Measurements from ENCODE around the gene NOSIP. TPM values are rescaled to one million over a fixed set of nuclear protein-coding genes. Genes with fewer than 3 reads are reported as not detected.

NOSIP gene
- total RNA-seq, 1 experiment from 2014 or later = 57.9 TPM

- intact Hi-C loops (cut with micrococcal nuclease) = no loop called here
- Mint-ChIP-seq H3K36me3 (ENCODE audit: insufficient read depth, unreplicated experiment) (peaks cover 7% of the 10 kb centered on the region), H3K27me3 (ENCODE audit: insufficient read depth, unreplicated experiment) (no peaks in the 10 kb centered on the region), H3K27ac (ENCODE audit: low read depth, unreplicated experiment) (no peak overlapping the region), H3K4me1 (ENCODE audit: insufficient read depth, unreplicated experiment) (peaks cover 6% of the 10 kb centered on the region), H3K9me3 (ENCODE audit: unreplicated experiment) (no peaks in the 10 kb centered on the region), H3K4me3 (ENCODE audit: unreplicated experiment) (no peak overlapping the region)
- BruUV-seq (replicated peaks) = no TSS peak
- CTCF ChIA-PET = no interaction called here
- POLR2A ChIA-PET = interaction anchor here (0.8 to 7.3 kb wide), 2 partner anchors 7 to 92 kb away, joined by 4 to 138 read pairs; partner anchors contain the start of genes NOSIP, PRRG2 and RPS11
- no peak for DNase-seq (ENCODE audit: unreplicated experiment)
- no peak for TF ChIP-seq CTCF (IDR thresholded peaks at IDR 0.05; ENCODE audit: unreplicated experiment)
These were observed 6.9 kb upstream of the NOSIP start for GRCh38 chr19:49587227-49587626.

- BruUV-seq (replicated peaks) = no TSS peak
- Mint-ChIP-seq H3K36me3 (ENCODE audit: insufficient read depth, unreplicated experiment) (no peaks in the 10 kb centered on the region), H3K27me3 (ENCODE audit: insufficient read depth, unreplicated experiment) (no peaks in the 10 kb centered on the region), H3K4me3 (ENCODE audit: unreplicated experiment) (no peak overlapping the region), H3K4me1 (ENCODE audit: insufficient read depth, unreplicated experiment) (peaks cover 15% of the 10 kb centered on the region), H3K9me3 (ENCODE audit: unreplicated experiment) (no peaks in the 10 kb centered on the region), H3K27ac (ENCODE audit: low read depth, unreplicated experiment) (no peak overlapping the region)
- TF ChIP-seq CTCF (IDR thresholded peaks at IDR 0.05; ENCODE audit: unreplicated experiment) = no peak
- POLR2A ChIA-PET = interaction anchor here (1.3 kb wide), 1 partner anchor 55 kb away, joined by 4 read pairs; the partner anchor contains the start of gene RRAS
- intact Hi-C loops (cut with micrococcal nuclease) = no loop called here
- no peak for DNase-seq (ENCODE audit: unreplicated experiment)
- CTCF ChIA-PET = interaction anchor here (0.6 to 1.2 kb wide), 3 partner anchors 15 to 113 kb away, joined by 3 to 6 read pairs (median 3); no protein-coding TSS in a partner anchor
These were observed 4.7 kb upstream of the NOSIP start for GRCh38 chr19:49585023-49585422.

- TF ChIP-seq CTCF (IDR thresholded peaks at IDR 0.05; ENCODE audit: unreplicated experiment) = no peak
- peaks cover 17% of the 10 kb centered on the region for H3K4me1 Mint-ChIP-seq (ENCODE audit: insufficient read depth, unreplicated experiment)
- H3K9me3 Mint-ChIP-seq (ENCODE audit: unreplicated experiment) = no peaks in the 10 kb centered on the region
- intact Hi-C loops (cut with micrococcal nuclease) = no loop called here
- CTCF ChIA-PET = interaction anchor here (0.6 kb wide), 1 partner anchor 585 kb away, joined by 3 read pairs; no protein-coding TSS in a partner anchor
- no peaks in the 10 kb centered on the region for H3K36me3 Mint-ChIP-seq (ENCODE audit: insufficient read depth, unreplicated experiment)
- BruUV-seq (replicated peaks) = no TSS peak
- no peak for DNase-seq (ENCODE audit: unreplicated experiment)
- H3K27me3 Mint-ChIP-seq (ENCODE audit: insufficient read depth, unreplicated experiment) = no peaks in the 10 kb centered on the region
- no peak overlapping the region for H3K27ac Mint-ChIP-seq (ENCODE audit: low read depth, unreplicated experiment)
- POLR2A ChIA-PET = interaction anchor here (0.6 kb wide), 1 partner anchor 31 kb away, joined by 3 read pairs; no protein-coding TSS in a partner anchor
- H3K4me3 Mint-ChIP-seq (ENCODE audit: unreplicated experiment) = no peak overlapping the region
These were observed 2.9 kb upstream of the NOSIP start for GRCh38 chr19:49583239-49583638.

GRCh38 chr19:49581007-49581508 lies 702 bp upstream of the NOSIP start, which contains the start of gene PRRG2:
TSS of gene PRRG2 (plus strand) at chr19:49581316. CDS start at chr19:49583220, 1,904 bp downstream.
- no peaks in the 10 kb centered on the region for H3K9me3 Mint-ChIP-seq (ENCODE audit: unreplicated experiment)
- H3K4me1 Mint-ChIP-seq (ENCODE audit: insufficient read depth, unreplicated experiment) = peaks cover 22% of the 10 kb centered on the region
- ChIA-PET POLR2A (interaction anchor here (0.6 to 4.8 kb wide), 30 partner anchors 10 to 1801 kb away, joined by 3 to 138 read pairs (median 6); partner anchors contain the start of genes ADM5, ALDH16A1, BCL2L12 and FUZ), CTCF (interaction anchor here (0.7 to 4.6 kb wide), 3 partner anchors 11 to 92 kb away, joined by 3 to 40 read pairs (median 3); no protein-coding TSS in a partner anchor)
- peak within 1 kb of the TSS; percentile 96 for H3K27ac Mint-ChIP-seq (ENCODE audit: low read depth, unreplicated experiment)
- peak; percentile 52 for DNase-seq (ENCODE audit: unreplicated experiment)
- no peaks in the 10 kb centered on the region for H3K27me3 Mint-ChIP-seq (ENCODE audit: insufficient read depth, unreplicated experiment)
- no TSS peak for BruUV-seq (replicated peaks)
- peaks cover 7% of the 10 kb centered on the region for H3K36me3 Mint-ChIP-seq (ENCODE audit: insufficient read depth, unreplicated experiment)
- H3K4me3 Mint-ChIP-seq (ENCODE audit: unreplicated experiment) = peak within 1 kb of the TSS; percentile 92
- intact Hi-C loops (cut with micrococcal nuclease) = loop anchor here (2.0 kb wide), 1 partner anchor 60 kb away; the partner anchor contains the start of gene RRAS
- no peak for TF ChIP-seq CTCF (IDR thresholded peaks at IDR 0.05; ENCODE audit: unreplicated experiment)

Measured in MCF 10A (cell line).